Measurements from ENCODE around the gene ERC2. TPM values are rescaled to one million over a fixed set of nuclear protein-coding genes. Genes with fewer than 3 reads are reported as not detected.

ERC2 gene
- total RNA-seq, 2 donors from 2014 or later = 16.1 to 22.8 TPM

DNA sequence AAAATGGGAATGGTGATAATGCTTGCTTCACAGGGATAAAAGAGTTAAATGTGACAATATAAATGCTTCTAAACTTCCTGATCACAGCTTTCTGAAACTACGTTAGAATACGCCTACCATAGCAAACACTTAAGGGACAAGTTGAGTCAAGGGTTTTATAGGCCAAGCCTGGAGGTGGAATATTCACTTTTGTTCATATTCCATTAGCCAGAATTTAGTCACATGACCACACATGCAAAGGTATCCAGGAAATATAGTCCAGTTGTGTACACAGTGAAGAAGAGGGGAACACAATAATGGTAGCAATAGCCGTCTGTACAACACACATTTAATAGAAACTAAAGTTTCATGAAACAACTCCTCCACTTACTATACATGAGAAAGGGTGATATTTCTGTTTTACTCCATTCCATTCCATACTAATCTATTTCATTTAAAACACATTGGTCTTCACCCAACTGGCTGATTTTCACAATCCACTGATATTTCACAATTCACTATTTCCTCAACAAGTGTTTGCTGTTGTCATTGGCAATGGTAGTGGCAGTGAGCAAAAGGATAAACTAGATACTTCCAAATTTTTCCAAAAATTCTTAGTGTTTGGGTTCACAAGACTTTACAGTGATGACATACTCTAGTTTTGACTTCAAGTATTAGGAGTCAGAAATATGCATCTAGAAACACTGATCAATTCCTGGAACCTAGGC is 270.9 kb downstream of the ERC2 start:
- no peaks in the 10 kb centered on the region for H3K9me3 Mint-ChIP-seq
- Histone ChIP-seq H3K9me3 (ENCODE audit: control insufficient read depth, low read length) (no peaks in the 10 kb centered on the region), H3K27ac (ENCODE audit: low read depth, low read length) (no peak overlapping the region), H3K27me3 (ENCODE audit: control insufficient read depth, insufficient read depth, low read length, poor library complexity, severe bottlenecking) (no peaks in the 10 kb centered on the region), H3K9ac (ENCODE audit: extremely low read depth, low read length, poor library complexity, severe bottlenecking) (no peak overlapping the region), H3K36me3 (ENCODE audit: control insufficient read depth, insufficient read depth, low read length) (no peaks in the 10 kb centered on the region), H3K4me1 (ENCODE audit: control insufficient read depth, insufficient read depth, low read length) (peaks cover 5% of the 10 kb centered on the region), H3K4me3 (ENCODE audit: low read length) (no peak overlapping the region)
- WGBS, 2 experiments (ENCODE audit: insufficient coverage in 1 of 2, insufficient read length in 1 of 2) = 93 to 100% methylated on average over 2 of the region's 3 CpGs
- peaks cover 17% of the 10 kb centered on the region for H3K4me1 Mint-ChIP-seq
- H3K4me3 Mint-ChIP-seq = no peak overlapping the region
- H3K27me3 Mint-ChIP-seq (ENCODE audit: insufficient read depth) = no peaks in the 10 kb centered on the region
- H3K36me3 Mint-ChIP-seq (ENCODE audit: low read depth) = no peaks in the 10 kb centered on the region
- TF ChIP-seq CTCF (conservative IDR thresholded peaks at IDR 0.05) = no peak
- DNase-seq = no peak
- H3K27ac Mint-ChIP-seq = no peak overlapping the region

- peaks cover 24% of the 10 kb centered on the region for H3K4me1 Mint-ChIP-seq
- no peak overlapping the region for H3K4me3 Mint-ChIP-seq
- no peak for DNase-seq
- no peaks in the 10 kb centered on the region for H3K9me3 Mint-ChIP-seq
- H3K36me3 Mint-ChIP-seq (ENCODE audit: low read depth) = no peaks in the 10 kb centered on the region
- H3K27ac Mint-ChIP-seq = no peak overlapping the region
- no peaks in the 10 kb centered on the region for H3K27me3 ChIP-seq (ENCODE audit: control insufficient read depth, insufficient read depth, low read length, poor library complexity, severe bottlenecking)
- no peak overlapping the region for H3K9ac ChIP-seq (ENCODE audit: extremely low read depth, low read length, poor library complexity, severe bottlenecking)
- H3K27me3 Mint-ChIP-seq (ENCODE audit: insufficient read depth) = no peaks in the 10 kb centered on the region
- no peak overlapping the region for H3K4me3 ChIP-seq (ENCODE audit: low read length)
- no peaks in the 10 kb centered on the region for H3K9me3 ChIP-seq (ENCODE audit: control insufficient read depth, low read length)
- 84 to 94% methylated on average over 2 to 3 of the region's 3 CpGs for WGBS, 2 experiments (ENCODE audit: insufficient coverage in 1 of 2, insufficient read length in 1 of 2)
- H3K4me1 ChIP-seq (ENCODE audit: control insufficient read depth, insufficient read depth, low read length) = peaks cover 5% of the 10 kb centered on the region
- no peak for TF ChIP-seq CTCF (conservative IDR thresholded peaks at IDR 0.05)
- no peak overlapping the region for H3K27ac ChIP-seq (ENCODE audit: low read depth, low read length)
- no peaks in the 10 kb centered on the region for H3K36me3 ChIP-seq (ENCODE audit: control insufficient read depth, insufficient read depth, low read length)
Measured at GRCh38 chr3:56196700-56197099, 271.6 kb downstream of the ERC2 start.

GRCh38 chr3:56193519-56193918 is 274.7 kb downstream of the ERC2 start:
- no peaks in the 10 kb centered on the region for H3K36me3 ChIP-seq (ENCODE audit: control insufficient read depth, insufficient read depth, low read length)

More at GRCh38 chr3:56193519-56193918, 274.7 kb downstream of the ERC2 start:
- H3K4me1 Mint-ChIP-seq = peaks cover 29% of the 10 kb centered on the region
- peaks cover under 1% of the 10 kb centered on the region for H3K27me3 ChIP-seq (ENCODE audit: control insufficient read depth, insufficient read depth, low read length, poor library complexity, severe bottlenecking)
- no peak overlapping the region for H3K27ac ChIP-seq (ENCODE audit: low read depth, low read length)
- no peaks in the 10 kb centered on the region for H3K36me3 Mint-ChIP-seq (ENCODE audit: low read depth)
- 91 to 100% methylated on average over 3 of the region's 3 CpGs for WGBS, 2 experiments (ENCODE audit: insufficient coverage in 1 of 2, insufficient read length in 1 of 2)
- H3K4me3 Mint-ChIP-seq = no peak overlapping the region
- no peaks in the 10 kb centered on the region for H3K9me3 ChIP-seq (ENCODE audit: control insufficient read depth, low read length)
- H3K9ac ChIP-seq (ENCODE audit: extremely low read depth, low read length, poor library complexity, severe bottlenecking) = no peak overlapping the region
- no peak for TF ChIP-seq CTCF (conservative IDR thresholded peaks at IDR 0.05)
- no peaks in the 10 kb centered on the region for H3K9me3 Mint-ChIP-seq
- peaks cover 5% of the 10 kb centered on the region for H3K4me1 ChIP-seq (ENCODE audit: control insufficient read depth, insufficient read depth, low read length)
- no peak for DNase-seq
- H3K4me3 ChIP-seq (ENCODE audit: low read length) = no peak overlapping the region
- no peaks in the 10 kb centered on the region for H3K27me3 Mint-ChIP-seq (ENCODE audit: insufficient read depth)
- no peak overlapping the region for H3K27ac Mint-ChIP-seq
